Stimulated activated CD4-positive, alpha-beta T cell treated with anti-CD3 and anti-CD28 coated beads, Interleukin-4, amount 100 ng/mL, for 4 hours (primary cell): ENCODE results near the gene FGGY.

Source experiments
- DNase-seq, 2 experiments: peaks; one replicate each; pipeline ENCODE4 v3.0.0-alpha.2; 2020

The FGGY gene

GRCh38 chr1:59805554-59805953 lies 508.7 kb downstream of the FGGY start:
- no peak for DNase-seq
